SH-SY5Y (cell line): ENCODE results near the gene ROR2.

Experiments
- GATA2 ChIP-seq: IDR thresholded peaks from 2 replicates; pipeline ENCODE4 v1.6.1; 2011; ENCODE audit warnings: mild to moderate bottlenecking, low read depth, low read length
- GATA3 ChIP-seq: IDR thresholded peaks from 2 replicates; pipeline ENCODE4 v1.6.1; 2011; ENCODE audit warnings: low read depth, mild to moderate bottlenecking, low read length, moderate library complexity

GRCh38 chr9:91725651-91726050, 224.4 kb downstream of the ROR2 start:
- TF ChIP-seq GATA2, result no peak
- TF ChIP-seq GATA3, result no peak
